Measurements from ENCODE around the gene C4BPB. TPM values are rescaled to one million over a fixed set of nuclear protein-coding genes. Genes with fewer than 3 reads are reported as not detected.

The C4BPB gene
- total RNA-seq, 1 donor from 2014 or later = not detected

GRCh38 chr1:207055386-207056001 is 33.2 kb upstream of the C4BPB start:
- no peaks in the 10 kb centered on the region for H3K36me3 Mint-ChIP-seq (ENCODE audit: unreplicated experiment)

GRCh38 chr1:207056673-207057072 is 32.0 kb upstream of the C4BPB start:
- no peaks in the 10 kb centered on the region for H3K27me3 Mint-ChIP-seq (ENCODE audit: unreplicated experiment)
- no peak for TF ChIP-seq CTCF (IDR thresholded peaks at IDR 0.05; ENCODE audit: partially characterized antibody, unreplicated experiment)
- H3K36me3 Mint-ChIP-seq (ENCODE audit: unreplicated experiment) = no peaks in the 10 kb centered on the region
- no peak for DNase-seq
- H3K27ac Mint-ChIP-seq (ENCODE audit: unreplicated experiment) = no peak overlapping the region
- H3K9me3 Mint-ChIP-seq (ENCODE audit: unreplicated experiment) = no peaks in the 10 kb centered on the region
- peaks cover 10% of the 10 kb centered on the region for H3K4me1 Mint-ChIP-seq (ENCODE audit: low read depth, unreplicated experiment)
- no peak overlapping the region for H3K4me3 Mint-ChIP-seq (ENCODE audit: unreplicated experiment)

More at GRCh38 chr1:207055386-207056001, 33.2 kb upstream of the C4BPB start:
- TF ChIP-seq CTCF (IDR thresholded peaks at IDR 0.05; ENCODE audit: partially characterized antibody, unreplicated experiment) = no peak
- H3K4me1 Mint-ChIP-seq (ENCODE audit: low read depth, unreplicated experiment) = peaks cover 12% of the 10 kb centered on the region
- no peak overlapping the region for H3K4me3 Mint-ChIP-seq (ENCODE audit: unreplicated experiment)
- peaks cover under 1% of the 10 kb centered on the region for H3K27me3 Mint-ChIP-seq (ENCODE audit: unreplicated experiment)
- peaks cover under 1% of the 10 kb centered on the region for H3K9me3 Mint-ChIP-seq (ENCODE audit: unreplicated experiment)
- no peak overlapping the region for H3K27ac Mint-ChIP-seq (ENCODE audit: unreplicated experiment)
- no peak for DNase-seq

GRCh38 chr1:207058252-207058651 is 30.4 kb upstream of the C4BPB start:
- Mint-ChIP-seq H3K4me3 (ENCODE audit: unreplicated experiment) (no peak overlapping the region), H3K36me3 (ENCODE audit: unreplicated experiment) (no peaks in the 10 kb centered on the region), H3K27me3 (ENCODE audit: unreplicated experiment) (no peaks in the 10 kb centered on the region), H3K9me3 (ENCODE audit: unreplicated experiment) (no peaks in the 10 kb centered on the region), H3K27ac (ENCODE audit: unreplicated experiment) (no peak overlapping the region), H3K4me1 (ENCODE audit: low read depth, unreplicated experiment) (peaks cover 8% of the 10 kb centered on the region)
- TF ChIP-seq CTCF (IDR thresholded peaks at IDR 0.05; ENCODE audit: partially characterized antibody, unreplicated experiment) = no peak
- DNase-seq = no peak

- Mint-ChIP-seq H3K4me3 (ENCODE audit: unreplicated experiment) (no peak overlapping the region), H3K27me3 (ENCODE audit: unreplicated experiment) (no peaks in the 10 kb centered on the region), H3K36me3 (ENCODE audit: unreplicated experiment) (no peaks in the 10 kb centered on the region), H3K27ac (ENCODE audit: unreplicated experiment) (peak overlapping the region; percentile 26), H3K4me1 (ENCODE audit: low read depth, unreplicated experiment) (peaks cover 8% of the 10 kb centered on the region), H3K9me3 (ENCODE audit: unreplicated experiment) (no peaks in the 10 kb centered on the region)
- peak; percentile 29 for TF ChIP-seq CTCF (IDR thresholded peaks at IDR 0.05; ENCODE audit: partially characterized antibody, unreplicated experiment)
- no peak for DNase-seq
Measured at GRCh38 chr1:207058878-207059867, 29.5 kb upstream of the C4BPB start.

- Mint-ChIP-seq H3K36me3 (ENCODE audit: unreplicated experiment) (no peaks in the 10 kb centered on the region), H3K27me3 (ENCODE audit: unreplicated experiment) (no peaks in the 10 kb centered on the region), H3K4me3 (ENCODE audit: unreplicated experiment) (no peak overlapping the region), H3K9me3 (ENCODE audit: unreplicated experiment) (no peaks in the 10 kb centered on the region), H3K4me1 (ENCODE audit: low read depth, unreplicated experiment) (peaks cover 8% of the 10 kb centered on the region), H3K27ac (ENCODE audit: unreplicated experiment) (no peak overlapping the region)
- TF ChIP-seq CTCF (IDR thresholded peaks at IDR 0.05; ENCODE audit: partially characterized antibody, unreplicated experiment) = no peak
- no peak for DNase-seq
Measured at GRCh38 chr1:207059881-207060280, 28.8 kb upstream of the C4BPB start.

All from glutamatergic neuron (in vitro differentiated cells).